ENCODE results near the gene COPS9. TPM values are rescaled to one million over a fixed set of nuclear protein-coding genes. Genes with fewer than 3 reads are reported as not detected.

Gene COPS9
- total RNA-seq, 2 experiments from 2014 or later = 62.6 to 92.1 TPM

DNA sequence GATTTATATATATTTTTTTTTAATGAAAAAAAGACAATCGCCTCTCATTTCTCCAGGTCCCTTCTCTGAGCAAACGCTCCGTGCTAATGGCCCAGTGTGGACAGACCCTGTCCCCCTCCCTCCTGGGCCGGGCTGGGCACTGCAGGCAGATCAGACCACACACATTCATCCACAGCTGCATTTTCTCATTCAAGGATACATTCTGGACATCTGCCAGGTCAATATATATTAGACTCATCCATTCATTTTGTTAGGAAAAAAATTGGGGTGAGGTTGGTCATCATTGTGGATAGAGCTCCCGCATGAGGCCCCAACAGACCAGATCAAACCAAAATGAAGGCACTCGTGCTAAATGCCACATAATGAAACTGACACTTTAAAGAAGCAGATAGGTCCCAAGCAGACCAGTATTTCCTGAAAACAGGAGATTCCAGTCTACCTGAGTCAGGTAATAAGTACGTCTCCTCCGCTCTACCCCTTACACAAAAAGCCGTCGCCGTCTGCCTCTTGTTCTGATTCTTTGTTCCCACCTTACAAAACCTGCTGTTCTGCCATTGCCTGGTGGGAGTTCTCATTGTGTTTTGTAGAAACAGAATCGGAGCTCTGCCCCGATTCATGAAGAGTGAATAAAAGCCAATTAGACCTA lies 19.8 kb upstream of the COPS9 start:
- CTCF ChIA-PET = interaction anchor here (0.7 kb wide), 1 partner anchor 508 kb away, joined by 3 read pairs; no protein-coding TSS in a partner anchor
- no peak overlapping the region for H3K4me3 Mint-ChIP-seq

GRCh38 chr2:240155048-240155744 lies 19.1 kb upstream of the COPS9 start:
- H3K4me1 Mint-ChIP-seq = no peaks in the 10 kb centered on the region
- no peaks in the 10 kb centered on the region for H3K36me3 Mint-ChIP-seq (ENCODE audit: low read depth)
- ChIA-PET POLR2A (no interaction called here), CTCF (no interaction called here)
- DNase-seq = no peak
- peaks cover 12% of the 10 kb centered on the region for H3K27me3 Mint-ChIP-seq
- no peak for ATAC-seq
- intact Hi-C loops (cut with DNase I, micrococcal nuclease) = no loop called here
- no peak overlapping the region for H3K4me3 Mint-ChIP-seq
- no peak overlapping the region for H3K27ac Mint-ChIP-seq
- peaks cover 2% of the 10 kb centered on the region for H3K9me3 Mint-ChIP-seq (ENCODE audit: low read depth)

More for the DNA sequence above, 19.8 kb upstream of the COPS9 start:
- Mint-ChIP-seq H3K36me3 (ENCODE audit: low read depth) (no peaks in the 10 kb centered on the region), H3K27me3 (peaks cover 12% of the 10 kb centered on the region), H3K9me3 (ENCODE audit: low read depth) (peaks cover 2% of the 10 kb centered on the region), H3K4me1 (no peaks in the 10 kb centered on the region), H3K27ac (no peak overlapping the region)
- intact Hi-C loops (cut with DNase I, micrococcal nuclease) = no loop called here
- DNase-seq (no peak), ATAC-seq (no peak)
- POLR2A ChIA-PET = no interaction called here

DNA sequence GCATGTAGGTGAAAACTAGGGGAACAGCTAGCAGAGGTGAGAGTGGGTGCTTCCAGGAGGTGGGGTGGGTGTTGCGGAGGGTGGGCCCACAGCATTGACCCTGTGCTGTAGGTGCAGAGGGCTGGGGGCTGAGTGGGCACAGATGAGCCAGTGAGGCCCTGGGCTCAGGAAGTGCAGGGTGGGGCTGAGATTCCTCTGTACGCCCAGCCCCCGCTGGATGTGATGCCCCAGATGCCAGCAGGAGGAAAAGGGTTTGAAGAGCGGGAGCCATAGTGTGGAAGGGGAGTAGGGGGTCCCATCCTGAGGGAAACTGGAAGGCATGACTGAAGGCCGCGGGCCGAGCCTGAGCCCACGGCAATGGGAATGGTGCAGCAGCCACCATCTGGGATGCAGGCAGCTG lies 18.5 kb upstream of the COPS9 start:
- Mint-ChIP-seq H3K9me3 (ENCODE audit: low read depth) (peaks cover 2% of the 10 kb centered on the region), H3K27ac (no peak overlapping the region), H3K27me3 (peaks cover 14% of the 10 kb centered on the region), H3K4me3 (no peak overlapping the region), H3K36me3 (ENCODE audit: low read depth) (no peaks in the 10 kb centered on the region), H3K4me1 (no peaks in the 10 kb centered on the region)
- DNase-seq = no peak
- no peak for ATAC-seq
- ChIA-PET POLR2A (no interaction called here), CTCF (no interaction called here)
- intact Hi-C loops (cut with DNase I, micrococcal nuclease) = no loop called here

GRCh38 chr2:240153418-240153817 lies 17.3 kb upstream of the COPS9 start:
- no peaks in the 10 kb centered on the region for H3K4me1 Mint-ChIP-seq

DNA sequence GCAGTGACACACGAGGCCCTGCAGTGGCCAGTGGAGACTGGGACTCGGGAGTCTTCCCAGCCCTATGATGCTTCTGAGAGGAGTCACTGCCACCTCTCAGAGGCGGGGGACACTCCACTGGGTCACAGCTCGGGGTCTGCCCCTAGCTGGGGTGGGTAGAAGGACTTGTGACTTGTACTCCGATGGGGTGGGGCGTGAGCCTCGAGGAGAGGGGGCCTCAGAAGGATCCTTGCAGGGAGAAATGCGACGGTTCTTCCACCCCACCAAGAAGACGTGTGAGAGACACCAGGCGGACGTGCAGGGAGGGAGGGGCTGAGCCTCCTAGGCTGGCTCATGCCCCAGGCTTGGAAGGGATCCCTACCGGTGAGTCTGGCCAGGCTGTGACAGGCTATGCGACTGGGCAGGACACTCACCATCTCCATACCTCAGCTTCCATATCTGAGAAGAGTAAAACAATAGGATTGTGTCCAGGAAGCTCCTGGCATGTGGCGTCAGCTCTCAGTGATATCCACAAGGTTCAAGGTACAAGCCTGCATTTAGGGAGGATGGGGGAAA lies 15.4 kb upstream of the COPS9 start:
- H3K27ac Mint-ChIP-seq = no peak overlapping the region
- peaks cover 18% of the 10 kb centered on the region for H3K27me3 Mint-ChIP-seq
- DNase-seq (no peak), ATAC-seq (no peak)
- ChIA-PET CTCF (interaction anchor here (0.8 to 1.6 kb wide), 3 partner anchors 86 to 279 kb away, joined by 4 to 5 read pairs (median 5); no protein-coding TSS in a partner anchor), POLR2A (no interaction called here)
- intact Hi-C loops (cut with DNase I, micrococcal nuclease) = no loop called here
- no peaks in the 10 kb centered on the region for H3K4me1 Mint-ChIP-seq
- H3K36me3 Mint-ChIP-seq (ENCODE audit: low read depth) = no peaks in the 10 kb centered on the region
- peaks cover 7% of the 10 kb centered on the region for H3K9me3 Mint-ChIP-seq (ENCODE audit: low read depth)
- H3K4me3 Mint-ChIP-seq = no peak overlapping the region

More at GRCh38 chr2:240153418-240153817, 17.3 kb upstream of the COPS9 start:
- Mint-ChIP-seq H3K9me3 (ENCODE audit: low read depth) (peaks cover 2% of the 10 kb centered on the region), H3K27ac (no peak overlapping the region), H3K4me3 (no peak overlapping the region), H3K36me3 (ENCODE audit: low read depth) (no peaks in the 10 kb centered on the region), H3K27me3 (peaks cover 14% of the 10 kb centered on the region)
- intact Hi-C loops (cut with DNase I, micrococcal nuclease) = no loop called here
- DNase-seq = no peak
- ChIA-PET POLR2A (no interaction called here), CTCF (interaction anchor here (1.0 to 1.6 kb wide), 4 partner anchors 23 to 101 kb away, joined by 3 to 5 read pairs (median 4); no protein-coding TSS in a partner anchor)
- ATAC-seq = no peak

DNA sequence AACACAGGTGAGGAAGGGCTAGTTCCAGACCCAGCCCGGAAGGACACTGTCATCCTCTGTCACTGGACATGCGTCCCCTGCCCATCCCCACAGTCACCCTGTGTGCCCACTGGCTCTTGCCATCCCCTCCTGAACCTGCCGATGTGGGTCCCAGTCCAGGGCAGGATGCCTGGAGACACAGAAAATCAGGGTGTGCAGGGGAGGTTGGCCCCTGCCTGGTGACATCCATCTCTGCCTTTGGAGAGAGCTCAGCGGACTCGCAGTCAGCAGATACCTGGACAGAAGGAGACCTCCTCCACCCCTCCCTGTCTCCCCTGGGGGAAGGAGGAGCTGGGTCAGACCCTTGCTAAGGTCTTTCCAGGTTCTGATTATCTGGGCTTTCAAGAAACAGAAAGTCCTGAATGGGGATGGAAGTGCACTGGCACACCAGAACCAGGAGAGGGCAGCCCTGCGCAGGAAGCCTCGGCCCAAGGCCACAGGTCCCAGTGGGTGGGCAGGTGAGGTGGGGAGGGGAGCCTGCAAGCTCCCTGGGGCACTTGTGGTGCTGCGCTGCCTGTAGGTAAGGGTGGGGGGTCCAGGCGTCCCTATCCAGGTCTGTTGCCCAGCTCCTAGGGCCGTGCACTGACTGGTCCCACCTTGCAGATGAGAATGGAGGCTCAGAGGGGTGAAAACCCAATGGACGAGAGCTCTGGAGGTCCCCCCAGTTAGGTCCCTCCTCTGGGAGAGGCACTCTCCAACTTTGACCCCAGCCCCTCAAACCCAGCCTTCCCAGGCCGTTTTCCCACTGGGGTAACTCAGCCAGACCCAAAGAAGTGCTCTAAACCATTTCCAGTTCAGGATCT lies 14.1 kb upstream of the COPS9 start:
- ChIA-PET POLR2A (interaction anchor here (0.6 kb wide), 1 partner anchor 227 kb away, joined by 7 read pairs; no protein-coding TSS in a partner anchor), CTCF (interaction anchor here (0.5 to 1.3 kb wide), 5 partner anchors 47 to 155 kb away, joined by 3 to 4 read pairs (median 3); no protein-coding TSS in a partner anchor)
- peaks cover 18% of the 10 kb centered on the region for H3K27me3 Mint-ChIP-seq
- H3K4me3 Mint-ChIP-seq = no peak overlapping the region
- H3K9me3 Mint-ChIP-seq (ENCODE audit: low read depth) = peaks cover 7% of the 10 kb centered on the region
- DNase-seq = peak; percentile 62
- H3K4me1 Mint-ChIP-seq = no peaks in the 10 kb centered on the region
- peak; percentile 60 for ATAC-seq
- H3K27ac Mint-ChIP-seq = no peak overlapping the region
- intact Hi-C loops (cut with DNase I, micrococcal nuclease) = loop anchor here (1.0 kb wide), 1 partner anchor 288 kb away; no protein-coding TSS in a partner anchor
- no peaks in the 10 kb centered on the region for H3K36me3 Mint-ChIP-seq (ENCODE audit: low read depth)

- DNase-seq (no peak), ATAC-seq (no peak)
- Mint-ChIP-seq H3K4me3 (no peak overlapping the region), H3K36me3 (ENCODE audit: low read depth) (no peaks in the 10 kb centered on the region), H3K27ac (no peak overlapping the region), H3K27me3 (peaks cover 13% of the 10 kb centered on the region), H3K9me3 (ENCODE audit: low read depth) (peaks cover 7% of the 10 kb centered on the region), H3K4me1 (no peaks in the 10 kb centered on the region)
- CTCF ChIA-PET = no interaction called here
- POLR2A ChIA-PET = no interaction called here
- intact Hi-C loops (cut with DNase I, micrococcal nuclease) = no loop called here
Observed at GRCh38 chr2:240147911-240148587, 11.9 kb upstream of the COPS9 start.

- H3K4me3 Mint-ChIP-seq = no peak overlapping the region
- no peaks in the 10 kb centered on the region for H3K4me1 Mint-ChIP-seq
- DNase-seq (no peak), ATAC-seq (no peak)
- intact Hi-C loops (cut with DNase I, micrococcal nuclease) = no loop called here
- no peaks in the 10 kb centered on the region for H3K36me3 Mint-ChIP-seq (ENCODE audit: low read depth)
- peaks cover 13% of the 10 kb centered on the region for H3K27me3 Mint-ChIP-seq
- peaks cover 5% of the 10 kb centered on the region for H3K9me3 Mint-ChIP-seq (ENCODE audit: low read depth)
- POLR2A ChIA-PET = no interaction called here
- no peak overlapping the region for H3K27ac Mint-ChIP-seq
- CTCF ChIA-PET = no interaction called here
Observed at GRCh38 chr2:240147382-240147781, 11.3 kb upstream of the COPS9 start.

DNA sequence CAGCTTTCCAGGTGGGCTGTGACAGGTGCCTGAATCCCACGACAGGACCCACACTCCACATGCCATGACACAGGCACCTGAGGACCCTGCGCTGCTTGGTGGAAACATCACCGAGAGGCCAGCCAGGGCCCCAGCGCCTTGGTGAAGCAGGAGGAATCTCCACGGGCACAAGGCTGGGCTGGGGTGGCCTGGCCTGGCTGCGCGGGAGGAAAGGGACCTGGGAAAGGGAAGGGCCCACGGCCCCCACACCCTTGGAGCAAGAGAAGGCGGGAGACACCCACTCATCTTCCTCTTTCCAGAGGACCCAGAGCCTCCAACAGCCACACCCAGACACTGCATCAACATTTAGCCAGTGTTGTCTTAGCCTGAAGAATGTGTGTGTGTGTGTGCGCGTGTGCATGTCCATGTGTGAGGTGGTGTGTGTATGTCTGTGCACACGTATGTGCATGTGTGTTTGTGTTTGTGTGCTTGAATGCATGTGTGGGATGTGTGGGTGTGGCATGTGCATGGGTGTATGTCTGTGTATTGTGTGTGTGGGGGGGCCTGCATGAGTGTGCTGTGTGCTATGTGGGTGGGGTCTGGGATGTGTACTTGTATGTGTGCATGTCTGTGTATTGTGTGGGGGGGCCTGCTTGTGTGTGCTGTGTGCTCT lies 10.6 kb upstream of the COPS9 start:
- POLR2A ChIA-PET = no interaction called here
- intact Hi-C loops (cut with DNase I, micrococcal nuclease) = no loop called here

GRCh38 chr2:240146141-240146561 lies 10.0 kb upstream of the COPS9 start:
- peaks cover 6% of the 10 kb centered on the region for H3K27me3 Mint-ChIP-seq
- CTCF ChIA-PET = interaction anchor here (8.1 kb wide), 1 partner anchor 86 kb away, joined by 119 read pairs; no protein-coding TSS in a partner anchor
- POLR2A ChIA-PET = no interaction called here
- no peak overlapping the region for H3K27ac Mint-ChIP-seq
- no peaks in the 10 kb centered on the region for H3K36me3 Mint-ChIP-seq (ENCODE audit: low read depth)
- ATAC-seq (no peak), DNase-seq (no peak)
- H3K9me3 Mint-ChIP-seq (ENCODE audit: low read depth) = peaks cover 5% of the 10 kb centered on the region
- H3K4me1 Mint-ChIP-seq = no peaks in the 10 kb centered on the region
- intact Hi-C loops (cut with DNase I, micrococcal nuclease) = no loop called here
- H3K4me3 Mint-ChIP-seq = no peak overlapping the region

More for the DNA sequence above, 10.6 kb upstream of the COPS9 start:
- Mint-ChIP-seq H3K9me3 (ENCODE audit: low read depth) (peaks cover 5% of the 10 kb centered on the region), H3K27me3 (peaks cover 9% of the 10 kb centered on the region), H3K27ac (no peak overlapping the region), H3K36me3 (ENCODE audit: low read depth) (no peaks in the 10 kb centered on the region), H3K4me3 (no peak overlapping the region), H3K4me1 (no peaks in the 10 kb centered on the region)
- no peak for ATAC-seq
- CTCF ChIA-PET = no interaction called here
- DNase-seq = no peak

Measured in activated CD4-positive, alpha-beta T cell treated with anti-CD3 and anti-CD28 coated beads for 36 hours (primary cell).